HG02981 (cell line): ENCODE results near the gene EGLN1.
"Not testable (repeated sequence)": the region's sequence is repeated elsewhere in the genome, so short reads cannot be mapped to it uniquely, and the experiment has no call there.

Experiments
- ATAC-seq: cut with Tn5 transposase; IDR thresholded peaks from one replicate; pipeline ENCODE4 v1.9.1; 2021; ENCODE audit warnings: mild to moderate bottlenecking, moderate library complexity; ENCODE audit not compliant: unreplicated experiment

EGLN1 gene

DNA sequence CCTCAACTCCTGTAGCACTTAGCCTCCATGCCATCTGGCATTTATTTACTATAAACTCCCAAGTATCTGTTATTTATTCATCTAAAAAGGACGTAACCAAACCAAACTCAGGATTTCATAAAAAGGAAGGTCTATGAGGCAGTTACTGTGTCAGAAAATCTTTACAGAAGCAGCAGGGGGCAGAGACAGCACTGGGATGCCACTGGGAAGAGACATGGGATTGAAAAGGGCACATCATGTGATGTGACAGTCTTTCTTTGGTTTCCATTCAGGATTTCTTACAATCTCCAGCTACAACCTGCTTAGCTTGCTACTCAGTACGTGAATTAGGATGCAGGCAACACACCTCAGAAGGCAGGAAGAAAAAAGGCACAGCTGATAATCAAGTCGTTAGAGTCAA is 52.8 kb downstream of the EGLN1 start:
- no peak for ATAC-seq

DNA sequence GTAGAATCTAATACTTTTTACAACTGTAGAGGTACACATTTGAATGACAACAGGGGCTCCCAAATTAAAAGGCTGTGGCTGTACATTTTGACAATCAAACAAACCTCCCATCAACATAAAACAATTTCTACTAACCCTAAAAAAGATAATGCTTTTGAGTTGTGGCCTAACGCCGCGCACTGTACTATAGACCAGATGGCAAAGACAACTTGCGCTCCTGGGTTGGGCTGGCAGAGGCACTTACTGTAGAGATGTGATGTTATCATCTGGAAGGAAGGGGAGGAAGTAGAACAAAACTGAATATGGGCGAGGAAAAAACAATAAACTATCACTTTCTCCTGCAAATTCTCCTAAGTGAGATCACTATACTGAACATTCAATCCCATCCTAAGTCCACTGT is 57.9 kb downstream of the EGLN1 start:
- ATAC-seq = no peak

GRCh38 chr1:231363624-231364023 is 58.5 kb downstream of the EGLN1 start:
- no peak for ATAC-seq

DNA sequence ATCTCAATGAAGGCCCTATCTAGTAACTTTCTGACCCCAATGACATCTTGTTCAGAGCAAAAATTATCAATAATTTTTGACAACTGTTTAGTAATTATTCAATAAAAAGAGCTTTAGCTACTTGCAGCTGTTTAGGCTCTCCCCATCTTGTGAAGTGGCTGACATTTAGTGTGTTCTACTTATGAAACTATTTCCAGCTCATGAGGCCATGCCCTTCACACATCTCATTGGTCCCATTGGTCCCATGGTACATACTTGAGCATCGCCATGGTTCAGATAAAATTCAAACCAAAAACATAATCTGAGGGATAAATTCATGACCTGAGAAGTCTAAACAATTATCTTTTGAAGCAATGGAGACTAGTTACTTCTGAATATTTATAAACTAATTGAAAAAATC is 59.8 kb downstream of the EGLN1 start:
- no peak for ATAC-seq

DNA sequence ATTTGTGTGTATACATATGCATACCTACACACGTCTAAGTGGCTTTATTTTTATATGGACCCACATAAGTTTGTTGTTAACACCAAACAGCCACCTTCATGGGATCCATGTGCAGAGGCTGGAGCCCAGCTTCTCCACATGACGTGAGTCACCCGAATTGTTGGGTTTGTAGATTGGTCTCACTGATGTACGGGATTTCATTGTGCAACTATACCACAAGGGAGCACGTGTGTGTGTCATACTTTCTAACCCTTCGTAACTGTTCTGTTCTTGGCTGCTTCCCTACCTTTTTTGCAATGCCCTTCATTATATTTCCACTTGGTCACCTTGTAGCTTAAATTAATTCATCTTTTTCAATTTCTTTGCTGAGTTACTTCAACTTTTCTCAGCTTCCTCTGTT is 63.0 kb downstream of the EGLN1 start:
- ATAC-seq = no peak

GRCh38 chr1:231357831-231358354 is 64.2 kb downstream of the EGLN1 start:
- ATAC-seq = peak; percentile 74

DNA sequence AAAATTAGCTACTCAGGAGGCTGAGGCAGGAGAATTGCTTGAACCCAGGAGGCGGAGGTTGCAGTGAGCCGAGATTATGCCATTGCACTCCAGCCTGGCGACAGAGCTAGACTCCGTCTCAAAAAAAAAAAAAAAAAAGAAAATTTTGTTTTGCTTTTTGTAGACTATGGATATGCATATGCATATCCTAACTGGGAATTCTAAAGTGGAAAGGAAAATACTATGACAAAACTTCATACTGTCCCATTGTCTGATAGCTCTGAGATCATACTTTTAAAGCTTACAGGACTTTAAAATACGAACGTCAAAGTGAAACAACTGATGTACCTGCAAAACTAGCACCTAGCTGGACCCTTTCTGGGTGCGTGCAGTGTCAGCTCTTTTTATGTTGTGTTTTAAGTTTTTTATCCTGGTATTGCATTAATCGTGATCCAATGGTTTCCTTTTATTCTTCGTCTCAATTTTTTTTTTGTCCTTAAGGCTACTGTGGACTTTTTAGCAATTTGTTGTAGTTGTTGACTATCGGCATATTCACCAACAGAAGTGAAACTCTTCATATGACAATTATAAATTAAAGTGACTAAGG is 64.8 kb downstream of the EGLN1 start:
- ATAC-seq = no peak

GRCh38 chr1:231355171-231355570 is 66.9 kb downstream of the EGLN1 start:
- no peak for ATAC-seq

DNA sequence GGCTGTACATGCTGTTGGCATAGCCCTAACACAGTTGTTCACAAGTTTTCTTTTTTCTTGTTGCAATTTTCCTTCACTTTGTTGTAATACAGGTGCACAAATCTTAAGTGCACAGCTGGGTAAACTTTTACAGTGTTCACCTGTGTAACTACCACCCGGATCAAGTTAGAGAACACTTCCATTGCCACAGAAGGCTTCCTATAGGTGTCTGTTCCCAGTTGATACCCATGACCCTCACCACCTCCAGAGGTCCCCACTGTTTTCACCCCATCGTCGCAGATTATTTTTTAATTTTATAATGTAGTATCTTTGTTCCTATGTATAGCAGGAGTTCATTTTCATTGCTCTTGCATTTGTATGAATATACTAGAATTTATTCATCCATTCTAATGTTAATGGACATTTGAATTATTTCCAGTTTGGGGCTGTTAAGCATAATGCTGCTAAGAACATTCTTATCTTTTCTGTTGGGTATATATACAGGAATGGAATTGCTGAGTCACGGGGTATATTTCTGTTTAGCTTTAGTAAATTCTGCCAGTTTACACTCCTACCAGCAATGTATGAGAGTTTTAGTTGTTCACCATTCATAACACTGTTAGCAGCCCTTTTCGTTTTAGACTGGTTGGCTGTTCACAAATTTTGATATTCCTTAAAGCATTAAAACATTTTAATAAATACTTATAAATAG is 67.6 kb downstream of the EGLN1 start:
- ATAC-seq = no peak

- ATAC-seq = no peak
Observed at GRCh38 chr1:231353086-231353485, 69.0 kb downstream of the EGLN1 start.

GRCh38 chr1:231351816-231352215 is 70.3 kb downstream of the EGLN1 start:
- no peak for ATAC-seq

GRCh38 chr1:231348856-231349255 is 73.2 kb downstream of the EGLN1 start:
- not testable (repeated sequence) for ATAC-seq

- no peak for ATAC-seq
Observed at GRCh38 chr1:231348442-231348841, 73.6 kb downstream of the EGLN1 start.

DNA sequence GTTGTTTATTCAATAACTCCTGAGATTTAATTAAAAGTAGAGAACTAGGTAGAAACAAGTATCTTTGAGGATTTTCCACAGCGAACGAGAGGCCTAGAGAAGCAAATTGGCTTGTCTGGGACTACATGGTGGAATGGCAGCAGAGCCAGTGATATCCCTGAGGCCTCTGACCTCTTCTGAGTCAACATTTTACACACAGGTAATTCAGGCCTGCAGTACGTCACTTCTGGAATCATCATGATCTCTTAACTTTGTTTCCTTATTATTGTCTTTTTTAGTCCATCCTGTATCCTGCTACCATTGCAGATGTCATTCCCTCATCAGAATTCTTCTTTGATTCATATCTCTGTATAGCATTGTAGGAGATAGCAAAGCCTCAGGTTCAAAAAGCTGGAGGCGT is 74.1 kb downstream of the EGLN1 start:
- no peak for ATAC-seq

GRCh38 chr1:231340328-231341013 is 81.6 kb downstream of the EGLN1 start:
- ATAC-seq = no peak

DNA sequence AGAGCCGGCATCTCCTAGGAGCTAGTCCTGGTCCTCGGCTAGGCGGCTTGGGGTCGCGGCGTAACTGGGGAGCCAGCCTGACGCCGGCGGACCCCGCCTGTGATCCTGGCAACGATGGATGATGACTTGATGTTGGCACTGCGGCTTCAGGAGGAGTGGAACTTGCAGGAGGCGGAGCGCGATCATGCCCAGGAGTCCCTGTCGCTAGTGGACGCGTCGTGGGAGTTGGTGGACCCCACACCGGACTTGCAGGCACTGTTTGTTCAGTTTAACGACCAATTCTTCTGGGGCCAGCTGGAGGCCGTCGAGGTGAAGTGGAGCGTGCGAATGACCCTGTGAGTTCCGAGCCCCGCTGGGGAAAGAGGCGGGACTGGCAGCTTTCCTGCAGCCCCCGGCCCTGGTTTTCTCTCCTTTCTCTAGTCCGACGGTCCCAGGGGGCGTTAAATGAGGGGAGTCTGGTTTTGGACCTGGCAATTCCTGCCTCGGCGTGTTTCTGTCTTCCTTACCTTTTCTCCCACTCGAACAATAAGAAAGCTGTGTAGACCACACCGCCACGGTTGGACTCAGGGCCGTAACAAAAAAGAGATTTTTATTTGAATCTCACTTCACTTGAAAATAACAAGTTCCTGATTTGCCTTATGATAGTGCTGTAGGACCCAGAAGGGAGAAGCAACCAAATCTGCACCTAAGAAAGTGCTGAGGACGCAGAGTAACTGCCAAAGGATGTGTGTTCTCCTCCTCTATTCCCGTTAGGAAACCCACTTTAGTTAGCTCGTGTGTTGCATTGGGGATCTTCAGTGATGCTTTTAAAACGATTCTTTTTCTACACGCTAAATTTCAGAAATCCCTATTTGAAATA is 83.6 kb downstream of the EGLN1 start, which contains the start of gene SPRTN:
TSS of gene SPRTN (plus strand) at position 24 of the 859 bp plus-strand sequence. CDS start at position 115, 91 bp downstream.
- ATAC-seq = peak; percentile 2

DNA sequence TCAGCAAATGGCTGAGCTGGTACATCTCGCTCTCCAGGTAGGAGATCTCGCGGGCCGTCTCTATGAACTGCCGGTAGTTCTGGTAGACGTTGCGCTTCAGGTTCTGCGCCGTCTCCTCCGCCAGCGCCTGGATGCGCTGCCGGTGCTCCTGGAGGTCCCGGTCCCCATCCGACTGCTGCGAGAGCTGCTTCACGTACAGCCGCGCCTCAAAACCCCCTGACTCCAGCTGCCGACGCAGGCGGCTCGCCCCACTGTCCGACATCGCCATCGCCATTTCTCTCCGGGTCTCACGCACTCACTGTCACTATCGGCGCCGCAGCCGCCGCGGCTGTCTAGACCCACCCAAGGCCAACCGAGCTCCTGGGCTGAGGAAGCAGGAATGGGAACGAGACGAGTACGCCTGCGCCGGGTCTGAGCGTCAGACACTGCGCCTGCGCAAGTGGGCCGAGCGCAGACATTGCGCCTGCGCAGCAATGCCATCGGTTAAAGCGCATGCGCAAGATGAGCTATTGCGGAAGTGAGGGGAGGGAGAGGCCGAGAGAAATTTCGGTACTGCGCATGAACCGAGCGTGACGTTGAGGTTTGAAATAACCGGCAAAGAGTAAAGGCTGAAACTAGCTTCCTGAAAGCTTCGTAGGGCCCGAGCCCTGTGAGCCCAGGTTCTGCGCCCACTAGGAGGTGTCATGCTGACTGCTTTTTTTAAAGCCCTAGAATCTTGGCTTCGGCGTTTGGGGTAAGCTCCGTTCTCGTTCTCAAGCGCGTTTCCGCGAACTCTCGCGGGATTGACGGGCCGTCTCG is 84.4 kb downstream of the EGLN1 start, which contains the start of gene EXOC8:
TSS of gene EXOC8 (minus strand) at position 381 of the 798 bp plus-strand sequence. CDS start at position 274, 107 bp downstream.
- peak; percentile 66 for ATAC-seq

DNA sequence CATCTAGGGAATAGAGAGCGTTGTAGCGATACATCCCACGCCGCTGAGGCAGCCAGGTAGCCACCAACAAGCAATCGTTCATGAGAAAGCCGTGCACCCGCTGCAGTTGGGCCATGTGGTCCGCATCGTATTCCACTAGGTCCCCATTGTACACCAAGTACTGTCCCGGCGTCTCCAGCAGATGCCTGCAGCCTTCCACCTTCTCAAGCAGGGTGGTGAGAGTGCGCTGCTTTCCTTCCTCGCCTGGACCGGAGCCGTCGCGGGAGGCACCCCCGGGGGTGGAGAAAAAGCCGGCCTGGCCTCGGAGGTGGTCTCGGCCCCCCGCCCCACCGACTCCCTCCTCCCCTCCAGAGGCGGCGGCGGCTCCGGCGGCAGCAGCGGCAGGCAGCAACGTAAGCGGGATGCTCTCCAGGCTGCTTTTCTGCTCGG is 85.0 kb downstream of the EGLN1 start:
- ATAC-seq = peak; percentile 8

DNA sequence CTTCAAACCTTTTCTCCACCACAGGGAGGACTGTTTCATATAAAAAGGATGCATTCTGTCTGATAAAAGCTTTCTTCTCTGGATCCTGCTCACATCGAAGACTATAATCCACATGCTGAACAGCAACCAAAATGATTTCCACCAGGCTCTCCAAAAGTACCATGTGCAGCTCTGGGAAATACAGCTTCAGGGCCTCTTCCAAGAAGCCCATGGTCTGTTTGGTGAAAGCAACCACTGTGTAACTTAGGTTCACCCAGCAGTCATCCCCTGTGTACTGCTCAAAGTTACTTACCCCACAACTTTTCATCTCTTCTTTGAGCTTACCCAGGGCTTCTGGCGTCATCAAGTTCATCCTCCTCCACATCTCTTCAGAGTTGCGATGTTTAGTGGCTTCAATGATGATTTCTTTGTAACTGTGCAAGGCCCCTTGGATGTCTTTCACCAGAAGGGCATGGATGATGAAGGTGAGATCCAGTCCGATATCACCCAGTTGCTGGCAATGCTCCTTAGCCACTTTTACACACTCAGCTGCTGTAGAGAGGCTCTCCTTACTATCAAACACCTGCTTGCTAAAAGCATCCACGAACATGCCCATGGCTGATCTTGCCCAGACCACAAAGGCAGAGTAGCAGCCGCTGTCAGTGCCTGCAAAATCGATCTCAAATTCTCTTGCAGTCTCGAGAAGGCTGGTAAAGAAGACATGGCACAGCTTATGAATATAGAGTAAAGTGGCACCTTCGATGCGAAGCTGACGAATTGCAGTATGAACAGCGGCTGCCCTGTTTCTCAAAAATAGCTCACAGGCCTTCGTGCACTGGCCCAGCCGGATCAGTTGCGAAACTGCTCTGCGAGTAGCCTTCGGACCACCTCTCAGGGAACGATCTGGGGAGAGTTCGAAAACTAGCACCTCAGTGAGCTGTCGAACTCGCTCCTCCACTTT is 86.2 kb downstream of the EGLN1 start:
- ATAC-seq = no peak
